ENCODE measurements around the gene FUOM. TPM values are rescaled to one million over a fixed set of nuclear protein-coding genes. Genes with fewer than 3 reads are reported as not detected.
"Not testable (repeated sequence)": the region's sequence is repeated elsewhere in the genome, so short reads cannot be mapped to it uniquely, and the experiment has no call there.

Gene FUOM
- total RNA-seq, 3 donors from 2014 or later, result 13.8 to 31.5 (median 31.2) TPM

DNA sequence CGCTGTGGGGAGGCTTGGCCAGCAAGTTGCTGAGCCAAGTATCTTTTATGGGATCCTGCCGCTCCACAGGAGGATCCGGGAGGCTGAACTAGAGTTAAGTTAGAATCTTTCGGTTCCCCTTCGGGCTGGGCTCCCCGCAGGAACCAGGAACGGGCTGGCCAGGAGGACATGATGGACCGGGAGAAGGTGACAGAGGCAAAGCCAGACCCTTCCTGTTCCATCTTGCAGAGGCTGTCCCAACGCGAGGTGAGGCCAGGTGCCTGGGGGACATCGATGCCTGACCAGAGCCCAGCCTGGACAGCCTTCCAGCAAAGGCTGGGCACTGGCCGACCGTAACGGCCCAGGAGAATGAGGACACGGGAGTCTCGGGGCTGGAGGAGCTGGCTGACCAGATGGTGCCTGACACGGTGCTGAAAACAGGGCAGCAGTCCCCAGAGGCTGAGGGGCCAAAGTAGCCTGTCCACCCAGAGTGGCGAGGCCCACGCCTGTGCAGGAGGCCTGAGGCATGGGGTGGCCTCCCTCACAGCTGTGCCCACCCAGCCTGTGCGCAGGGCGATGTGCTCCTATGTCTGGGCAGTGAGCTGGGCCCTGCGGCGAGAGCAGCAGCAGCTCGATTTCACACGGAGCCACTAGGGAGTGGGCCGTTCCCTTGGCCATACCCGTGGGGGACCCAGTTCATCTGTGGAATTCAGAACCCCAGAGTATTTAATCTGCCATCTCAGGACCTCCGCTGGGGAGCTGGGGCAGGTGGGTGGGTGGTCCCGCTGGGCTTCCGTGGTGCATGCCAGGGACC, 19.4 kb upstream of the FUOM start:
- H3K36me3 ChIP-seq, result no peaks in the 10 kb centered on the region
- no peaks in the 10 kb centered on the region for H3K27me3 ChIP-seq
- intact Hi-C loops (cut with DNase I; ENCODE audit: low total_unique reads), result no loop called here
- no peak for DNase-seq (ENCODE audit: low spot score in 2 of 2)
- peak overlapping the region in 2 of 3 donors; percentile 76 to 90 for H3K4me3 ChIP-seq
- no peaks in the 10 kb centered on the region for H3K9me3 ChIP-seq
- H3K27ac ChIP-seq, result no peak overlapping the region
- no peaks in the 10 kb centered on the region for H3K4me1 ChIP-seq
- TF ChIP-seq, protein P1, sequence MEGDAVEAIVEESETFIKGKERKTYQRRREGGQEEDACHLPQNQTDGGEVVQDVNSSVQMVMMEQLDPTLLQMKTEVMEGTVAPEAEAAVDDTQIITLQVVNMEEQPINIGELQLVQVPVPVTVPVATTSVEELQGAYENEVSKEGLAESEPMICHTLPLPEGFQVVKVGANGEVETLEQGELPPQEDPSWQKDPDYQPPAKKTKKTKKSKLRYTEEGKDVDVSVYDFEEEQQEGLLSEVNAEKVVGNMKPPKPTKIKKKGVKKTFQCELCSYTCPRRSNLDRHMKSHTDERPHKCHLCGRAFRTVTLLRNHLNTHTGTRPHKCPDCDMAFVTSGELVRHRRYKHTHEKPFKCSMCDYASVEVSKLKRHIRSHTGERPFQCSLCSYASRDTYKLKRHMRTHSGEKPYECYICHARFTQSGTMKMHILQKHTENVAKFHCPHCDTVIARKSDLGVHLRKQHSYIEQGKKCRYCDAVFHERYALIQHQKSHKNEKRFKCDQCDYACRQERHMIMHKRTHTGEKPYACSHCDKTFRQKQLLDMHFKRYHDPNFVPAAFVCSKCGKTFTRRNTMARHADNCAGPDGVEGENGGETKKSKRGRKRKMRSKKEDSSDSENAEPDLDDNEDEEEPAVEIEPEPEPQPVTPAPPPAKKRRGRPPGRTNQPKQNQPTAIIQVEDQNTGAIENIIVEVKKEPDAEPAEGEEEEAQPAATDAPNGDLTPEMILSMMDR (IDR thresholded peaks at IDR 0.05), result no peak
- no peak for TF ChIP-seq POLR2A (IDR thresholded peaks at IDR 0.05)
- TF ChIP-seq POLR2AphosphoS5 (IDR thresholded peaks at IDR 0.05), result no peak

DNA sequence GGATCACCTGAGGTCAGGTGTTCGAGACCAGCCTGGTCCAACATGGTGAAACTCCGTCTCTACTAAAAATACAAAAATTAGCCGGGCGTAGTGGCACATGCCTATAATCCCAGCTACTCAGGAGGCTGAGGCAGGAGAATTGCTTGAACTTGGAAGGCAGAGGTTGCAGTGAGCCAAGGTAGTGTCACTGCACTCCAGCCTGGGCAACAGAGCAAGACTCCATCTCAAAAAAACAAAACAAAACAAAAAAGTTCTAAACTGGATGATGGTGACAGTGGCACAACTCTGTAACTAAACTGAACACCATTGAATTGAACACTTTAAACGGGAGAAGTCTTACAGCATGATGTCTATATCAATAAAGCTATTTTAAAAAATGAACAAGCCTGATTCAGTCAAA, 18.4 kb upstream of the FUOM start:
- H3K27ac ChIP-seq; H3K9me3 ChIP-seq; H3K27me3 ChIP-seq; H3K36me3 ChIP-seq; intact Hi-C loops (cut with DNase I; ENCODE audit: low total_unique reads); DNase-seq (ENCODE audit: low spot score in 2 of 2); H3K4me1 ChIP-seq; H3K4me3 ChIP-seq: not testable (repeated sequence)

GRCh38 chr10:133375357-133376115, 17.7 kb upstream of the FUOM start:
- TF ChIP-seq POLR2AphosphoS5 (IDR thresholded peaks at IDR 0.05), result no peak
- TF ChIP-seq, protein P1 (IDR thresholded peaks at IDR 0.05), result no peak
- TF ChIP-seq POLR2A (IDR thresholded peaks at IDR 0.05), result no peak
- intact Hi-C loops (cut with DNase I; ENCODE audit: low total_unique reads), result no loop called here
- Histone ChIP-seq H3K27ac (no peak overlapping the region), H3K4me3 (no peak overlapping the region), H3K27me3 (no peaks in the 10 kb centered on the region), H3K4me1 (no peaks in the 10 kb centered on the region), H3K36me3 (no peaks in the 10 kb centered on the region), H3K9me3 (no peaks in the 10 kb centered on the region)
- DNase-seq (ENCODE audit: low spot score in 2 of 2), result no peak

DNA sequence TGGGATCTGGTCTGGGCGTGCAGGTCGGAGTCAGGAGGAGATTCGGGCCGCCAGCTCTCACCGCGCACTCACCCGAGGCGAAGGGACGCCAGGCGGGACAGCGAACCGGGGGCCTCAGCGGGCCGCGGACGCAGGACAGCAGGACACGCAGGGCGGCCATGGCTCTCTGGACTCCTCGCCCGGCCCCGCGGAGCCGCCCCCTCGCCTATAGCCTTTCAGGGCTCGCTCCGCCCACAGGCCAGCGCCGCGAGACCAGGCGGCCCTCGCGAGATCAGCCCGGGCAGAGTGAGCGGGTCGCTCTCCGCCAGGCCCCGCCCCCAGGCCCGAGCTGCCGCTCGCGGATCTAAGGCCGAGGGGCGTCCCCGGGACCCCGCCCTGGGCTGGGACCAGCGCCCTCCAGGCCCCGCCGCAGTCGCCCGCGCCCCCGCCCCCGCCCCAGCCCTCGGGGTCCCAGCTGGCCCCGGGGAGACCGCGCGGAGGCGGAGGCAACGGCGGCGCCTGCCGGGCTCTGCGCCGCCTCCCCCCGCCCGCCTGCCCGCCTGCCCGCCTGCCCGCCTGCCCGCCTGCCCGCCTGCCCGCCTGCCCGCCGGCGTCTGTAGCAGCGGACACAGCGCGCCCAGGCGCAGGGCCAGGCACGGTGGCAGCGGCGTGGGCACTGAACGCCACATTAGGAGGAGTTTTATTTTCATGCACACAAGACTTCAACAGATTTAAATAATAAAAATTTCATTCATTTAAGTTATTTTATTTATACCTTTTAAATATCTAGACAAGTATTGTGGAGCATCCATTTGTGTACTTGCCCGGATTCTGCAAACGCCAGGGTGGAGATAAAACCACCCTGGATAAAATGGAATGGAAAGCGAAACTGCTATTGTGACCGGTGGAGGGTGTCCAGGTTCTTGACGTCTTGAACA, 15.6 kb upstream of the FUOM start, which contains the start of gene ECHS1:
TSS of gene ECHS1 (minus strand) at position 181 of the 917 bp plus-strand sequence. CDS start at position 160, 21 bp downstream.
- Histone ChIP-seq H3K27me3 (no peaks in the 10 kb centered on the region), H3K9me3 (no peaks in the 10 kb centered on the region), H3K27ac (peak within 1 kb of the TSS; percentile 85 to 96), H3K36me3 (no peaks in the 10 kb centered on the region), H3K4me3 (peak within 1 kb of the TSS; percentile 82 to 93 (median 82)), H3K4me1 (no peaks in the 10 kb centered on the region)
- peak; percentile 91 to 93 for DNase-seq (ENCODE audit: low spot score in 2 of 2)
- TF ChIP-seq POLR2A (IDR thresholded peaks at IDR 0.05), result peak; percentile 35
- TF ChIP-seq, protein P1 (IDR thresholded peaks at IDR 0.05), result no peak
- intact Hi-C loops (cut with DNase I; ENCODE audit: low total_unique reads), result no loop called here

GRCh38 chr10:133372507-133372906, 14.7 kb upstream of the FUOM start:
- Histone ChIP-seq H3K27me3 (no peaks in the 10 kb centered on the region), H3K27ac (no peak overlapping the region), H3K36me3 (no peaks in the 10 kb centered on the region), H3K4me1 (no peaks in the 10 kb centered on the region), H3K9me3 (no peaks in the 10 kb centered on the region), H3K4me3 (peak overlapping the region; percentile 82 to 93 (median 82))
- intact Hi-C loops (cut with DNase I; ENCODE audit: low total_unique reads), result no loop called here
- no peak for DNase-seq (ENCODE audit: low spot score in 2 of 2)
- TF ChIP-seq POLR2A (IDR thresholded peaks at IDR 0.05), result no peak
- TF ChIP-seq, protein P1 (IDR thresholded peaks at IDR 0.05), result no peak
- TF ChIP-seq POLR2AphosphoS5 (IDR thresholded peaks at IDR 0.05), result no peak
